HFF-Myc (cell line): ENCODE results near the gene NRN1L.
A peak's percentile ranks its signal among the peaks of the same experiment; 100 is the strongest.

Source experiments
- DNase-seq: peaks from one replicate; pipeline ENCODE4 v3.0.0-alpha.2; 2011; ENCODE audit warnings: low read depth; ENCODE audit errors: extremely low read depth
- H3K4me3 ChIP-seq: replicated peaks from 2 replicates; pipeline ENCODE4 v1.5.1; 2011; ENCODE audit warnings: low read depth, mild to moderate bottlenecking, control low read depth, low read length
- TF ChIP-seq, protein P1 (sequence below): IDR thresholded peaks from 2 replicates; pipeline ENCODE4 v1.5.1; 2012; ENCODE audit warnings: mild to moderate bottlenecking, low read depth, low read length, control low read depth; ENCODE audit errors: missing control alignments

Gene NRN1L

DNA sequence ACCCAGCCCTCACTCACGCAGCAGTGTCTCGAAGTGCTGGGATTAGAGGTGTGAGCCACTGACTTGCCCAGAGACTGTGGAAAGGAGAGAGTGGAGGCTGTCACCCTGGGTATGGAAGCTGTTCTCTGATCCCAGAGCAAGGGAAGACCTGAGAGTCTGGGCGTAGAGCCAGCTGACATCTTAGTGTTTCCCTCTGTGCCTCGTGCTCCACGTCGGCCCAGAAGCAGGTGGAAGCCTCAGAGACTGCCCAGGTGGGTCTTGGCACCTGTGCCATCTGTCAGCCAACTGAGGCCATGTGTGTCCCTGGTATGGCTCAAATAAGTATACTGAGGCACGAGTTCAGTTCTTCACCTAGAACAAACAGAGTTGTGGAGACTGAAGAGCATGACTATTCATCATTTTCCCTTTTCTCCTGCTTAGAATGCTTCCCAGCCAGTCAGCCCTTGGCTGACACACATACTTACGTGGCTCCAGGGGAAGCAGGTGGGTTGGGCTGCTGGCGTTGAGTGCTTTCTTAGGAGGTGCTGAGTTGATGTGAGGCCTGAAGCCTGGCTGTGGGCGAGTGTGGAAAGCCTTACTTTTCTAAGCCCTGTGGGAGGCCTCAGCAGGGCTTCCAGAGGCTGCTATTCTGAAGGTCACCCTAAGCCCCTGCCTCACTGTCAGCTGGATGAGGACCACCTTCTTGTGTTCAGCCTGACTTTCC lies 38.9 kb downstream of the NRN1L start:
- no peak for DNase-seq
- TF ChIP-seq, protein P1, sequence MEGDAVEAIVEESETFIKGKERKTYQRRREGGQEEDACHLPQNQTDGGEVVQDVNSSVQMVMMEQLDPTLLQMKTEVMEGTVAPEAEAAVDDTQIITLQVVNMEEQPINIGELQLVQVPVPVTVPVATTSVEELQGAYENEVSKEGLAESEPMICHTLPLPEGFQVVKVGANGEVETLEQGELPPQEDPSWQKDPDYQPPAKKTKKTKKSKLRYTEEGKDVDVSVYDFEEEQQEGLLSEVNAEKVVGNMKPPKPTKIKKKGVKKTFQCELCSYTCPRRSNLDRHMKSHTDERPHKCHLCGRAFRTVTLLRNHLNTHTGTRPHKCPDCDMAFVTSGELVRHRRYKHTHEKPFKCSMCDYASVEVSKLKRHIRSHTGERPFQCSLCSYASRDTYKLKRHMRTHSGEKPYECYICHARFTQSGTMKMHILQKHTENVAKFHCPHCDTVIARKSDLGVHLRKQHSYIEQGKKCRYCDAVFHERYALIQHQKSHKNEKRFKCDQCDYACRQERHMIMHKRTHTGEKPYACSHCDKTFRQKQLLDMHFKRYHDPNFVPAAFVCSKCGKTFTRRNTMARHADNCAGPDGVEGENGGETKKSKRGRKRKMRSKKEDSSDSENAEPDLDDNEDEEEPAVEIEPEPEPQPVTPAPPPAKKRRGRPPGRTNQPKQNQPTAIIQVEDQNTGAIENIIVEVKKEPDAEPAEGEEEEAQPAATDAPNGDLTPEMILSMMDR = no peak
- H3K4me3 ChIP-seq = no peak overlapping the region

DNA sequence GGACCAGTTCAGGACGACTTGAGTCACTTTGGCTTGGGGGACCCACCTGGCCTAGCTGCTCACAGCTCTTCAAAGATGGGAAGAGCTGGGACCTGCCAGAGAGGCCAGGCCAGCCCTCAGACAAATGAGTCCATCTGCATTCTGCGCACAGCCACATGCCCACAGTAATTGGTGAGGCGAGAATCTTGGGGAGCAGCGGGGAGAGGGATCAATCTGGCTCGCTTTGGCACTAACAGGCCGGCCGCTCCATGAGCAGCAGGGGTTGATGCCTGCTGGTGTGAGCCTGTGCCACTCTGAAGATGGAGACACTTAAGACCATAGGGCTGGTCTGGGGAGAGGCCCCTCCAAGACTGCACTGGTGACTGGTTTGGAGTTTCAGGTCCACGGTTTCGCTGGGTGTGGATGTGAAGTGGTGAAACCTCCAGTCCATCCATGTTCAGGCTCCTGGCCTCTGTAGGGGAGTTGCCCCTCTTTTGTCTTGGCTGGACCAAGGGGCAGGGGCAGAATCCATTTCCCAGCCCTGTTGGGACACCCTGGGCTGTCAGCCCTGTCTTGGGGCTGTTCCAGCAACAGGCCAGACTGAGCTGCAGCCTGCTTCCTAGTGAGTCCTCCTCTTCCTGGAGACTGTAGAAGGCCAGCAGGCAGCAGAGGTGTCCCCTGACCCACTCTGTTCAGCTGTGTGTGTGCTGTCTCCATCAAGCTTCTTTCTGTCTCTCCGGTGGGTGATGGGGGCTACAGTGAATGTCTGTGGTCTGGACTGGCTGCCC lies 39.6 kb downstream of the NRN1L start:
- no peak for DNase-seq
- H3K4me3 ChIP-seq = no peak overlapping the region
- TF ChIP-seq, protein P1 = no peak

DNA sequence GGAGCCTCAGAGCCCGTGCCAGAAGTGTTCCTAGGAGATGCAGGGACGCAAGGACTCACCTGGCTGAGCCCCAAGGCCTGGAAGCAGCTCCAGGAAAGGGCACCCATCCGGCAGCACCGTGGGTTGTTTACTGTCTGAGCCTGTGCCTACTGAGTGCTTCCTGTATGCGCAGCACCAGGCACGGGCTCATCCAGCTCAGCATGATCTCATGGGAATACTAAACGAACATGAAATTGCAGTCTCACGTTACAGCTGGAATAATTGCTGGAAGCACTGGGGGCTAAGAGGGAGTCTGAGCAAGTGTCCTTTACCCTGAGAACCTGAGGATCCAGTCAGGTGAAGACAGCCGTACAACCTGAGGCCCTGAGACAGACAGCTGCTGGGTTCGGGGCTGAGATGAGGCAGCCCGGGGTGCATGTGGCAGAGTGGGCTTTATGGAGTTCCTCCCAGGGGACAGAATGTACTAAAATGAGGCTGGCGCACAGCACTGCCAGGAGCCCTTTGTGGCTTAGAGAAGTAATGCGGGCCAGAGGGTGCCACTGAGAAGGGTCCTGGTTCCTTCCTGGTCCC lies 41.6 kb downstream of the NRN1L start:
- TF ChIP-seq, protein P1 = peak; percentile 2
- H3K4me3 ChIP-seq = no peak overlapping the region
- DNase-seq = no peak

DNA sequence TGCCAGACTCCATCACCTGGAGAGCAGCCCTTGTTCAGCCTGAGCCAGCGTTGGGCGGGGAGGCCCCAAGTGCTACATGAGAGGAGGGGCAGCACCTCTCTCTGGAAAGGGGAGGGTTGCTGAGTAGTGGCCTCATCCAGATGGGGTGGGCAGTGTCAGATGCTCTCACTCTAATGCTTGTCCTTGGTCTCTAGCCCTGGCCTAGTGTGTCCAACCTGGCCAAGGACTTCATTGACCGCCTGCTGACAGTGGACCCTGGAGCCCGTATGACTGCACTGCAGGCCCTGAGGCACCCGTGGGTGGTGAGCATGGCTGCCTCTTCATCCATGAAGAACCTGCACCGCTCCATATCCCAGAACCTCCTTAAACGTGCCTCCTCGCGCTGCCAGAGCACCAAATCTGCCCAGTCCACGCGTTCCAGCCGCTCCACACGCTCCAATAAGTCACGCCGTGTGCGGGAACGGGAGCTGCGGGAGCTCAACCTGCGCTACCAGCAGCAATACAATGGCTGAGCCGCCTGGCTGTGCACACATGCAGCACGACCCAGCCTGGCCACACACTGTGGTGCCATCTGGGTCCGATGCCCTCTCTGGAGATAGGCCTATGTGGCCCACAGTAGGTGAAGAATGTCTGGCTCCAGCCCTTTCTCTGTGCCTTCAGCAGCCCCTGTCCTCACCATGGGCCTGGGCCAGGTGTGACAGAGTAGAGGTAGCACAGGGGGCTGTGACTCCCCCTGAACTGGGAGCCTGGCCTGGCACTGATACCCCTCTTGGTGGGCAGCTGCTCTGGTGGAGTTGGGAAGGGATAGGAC lies 42.7 kb downstream of the NRN1L start:
- TF ChIP-seq, protein P1 = no peak
- no peak for DNase-seq
- no peak overlapping the region for H3K4me3 ChIP-seq

DNA sequence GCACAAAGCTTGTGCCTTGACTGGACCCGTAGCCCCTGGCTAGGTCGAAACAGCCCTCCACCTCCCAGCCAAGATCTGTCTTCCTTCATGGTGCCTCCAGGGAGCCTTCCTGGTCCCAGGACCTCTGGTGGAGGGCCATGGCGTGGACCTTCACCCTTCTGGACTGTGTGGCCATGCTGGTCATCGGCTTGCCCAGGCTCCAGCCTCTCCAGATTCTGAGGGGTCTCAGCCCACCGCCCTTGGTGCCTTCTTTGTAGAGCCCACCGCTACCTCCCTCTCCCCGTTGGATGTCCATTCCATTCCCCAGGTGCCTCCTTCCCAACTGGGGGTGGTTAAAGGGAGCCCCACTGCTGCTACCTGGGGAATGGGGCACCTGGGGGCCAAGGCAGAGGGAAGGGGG lies 43.5 kb downstream of the NRN1L start:
- TF ChIP-seq, protein P1 = no peak
- no peak for DNase-seq

DNA sequence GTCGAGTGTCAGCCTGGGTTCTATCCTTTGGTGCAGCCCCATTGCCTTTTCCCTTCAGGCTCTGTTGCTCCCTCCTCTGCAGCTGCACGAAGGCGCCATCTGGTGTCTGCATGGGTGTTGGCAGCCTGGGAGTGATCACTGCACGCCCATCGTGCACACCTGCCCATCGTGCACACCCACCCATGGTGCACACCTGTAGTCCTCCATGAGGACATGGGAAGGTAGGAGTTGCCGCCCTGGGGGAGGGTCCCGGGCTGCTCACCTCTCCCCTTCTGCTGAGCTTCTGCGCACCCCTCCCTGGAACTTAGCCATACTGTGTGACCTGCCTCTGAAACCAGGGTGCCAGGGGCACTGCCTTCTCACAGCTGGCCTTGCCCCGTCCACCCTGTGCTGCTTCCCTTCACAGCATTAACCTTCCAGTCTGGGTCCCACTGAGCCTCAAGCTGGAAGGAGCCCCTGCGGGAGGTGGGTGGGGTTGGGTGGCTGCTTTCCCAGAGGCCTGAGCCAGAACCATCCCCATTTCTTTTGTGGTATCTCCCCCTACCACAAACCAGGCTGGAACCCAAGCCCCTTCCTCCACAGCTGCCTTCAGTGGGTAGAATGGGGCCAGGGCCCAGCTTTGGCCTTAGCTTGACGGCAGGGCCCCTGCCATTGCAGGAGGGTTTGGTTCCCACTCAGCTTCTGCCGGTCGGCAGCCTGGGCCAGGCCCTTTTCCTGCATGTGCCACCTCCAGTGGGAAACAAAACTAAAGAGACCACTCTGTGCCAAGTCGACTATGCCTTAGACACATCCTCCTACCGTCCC lies 44.1 kb downstream of the NRN1L start:
- TF ChIP-seq, protein P1 = peak; percentile 95
- DNase-seq = no peak
- no peak overlapping the region for H3K4me3 ChIP-seq

More for the DNA sequence above, 43.5 kb downstream of the NRN1L start:
- no peak overlapping the region for H3K4me3 ChIP-seq
